Stimulated activated CD8-positive, alpha-beta memory T cell treated with anti-CD3 and anti-CD28 coated beads, Interleukin-7, amount 100 ng/mL, for 24 hours (primary cell): ENCODE measurements around the gene SCYGR4.
"Not testable (repeated sequence)": the region's sequence is repeated elsewhere in the genome, so short reads cannot be mapped to it uniquely, and the experiment has no call there.

Experiments used
- DNase-seq: peaks from one replicate; pipeline ENCODE4 v3.0.0-alpha.2; 2020; ENCODE audit warnings: low read depth

SCYGR4 gene, protein sequence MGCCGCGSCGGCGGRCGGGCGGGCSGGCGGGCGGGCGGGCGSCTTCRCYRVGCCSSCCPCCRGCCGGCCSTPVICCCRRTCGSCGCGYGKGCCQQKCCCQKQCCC

DNA sequence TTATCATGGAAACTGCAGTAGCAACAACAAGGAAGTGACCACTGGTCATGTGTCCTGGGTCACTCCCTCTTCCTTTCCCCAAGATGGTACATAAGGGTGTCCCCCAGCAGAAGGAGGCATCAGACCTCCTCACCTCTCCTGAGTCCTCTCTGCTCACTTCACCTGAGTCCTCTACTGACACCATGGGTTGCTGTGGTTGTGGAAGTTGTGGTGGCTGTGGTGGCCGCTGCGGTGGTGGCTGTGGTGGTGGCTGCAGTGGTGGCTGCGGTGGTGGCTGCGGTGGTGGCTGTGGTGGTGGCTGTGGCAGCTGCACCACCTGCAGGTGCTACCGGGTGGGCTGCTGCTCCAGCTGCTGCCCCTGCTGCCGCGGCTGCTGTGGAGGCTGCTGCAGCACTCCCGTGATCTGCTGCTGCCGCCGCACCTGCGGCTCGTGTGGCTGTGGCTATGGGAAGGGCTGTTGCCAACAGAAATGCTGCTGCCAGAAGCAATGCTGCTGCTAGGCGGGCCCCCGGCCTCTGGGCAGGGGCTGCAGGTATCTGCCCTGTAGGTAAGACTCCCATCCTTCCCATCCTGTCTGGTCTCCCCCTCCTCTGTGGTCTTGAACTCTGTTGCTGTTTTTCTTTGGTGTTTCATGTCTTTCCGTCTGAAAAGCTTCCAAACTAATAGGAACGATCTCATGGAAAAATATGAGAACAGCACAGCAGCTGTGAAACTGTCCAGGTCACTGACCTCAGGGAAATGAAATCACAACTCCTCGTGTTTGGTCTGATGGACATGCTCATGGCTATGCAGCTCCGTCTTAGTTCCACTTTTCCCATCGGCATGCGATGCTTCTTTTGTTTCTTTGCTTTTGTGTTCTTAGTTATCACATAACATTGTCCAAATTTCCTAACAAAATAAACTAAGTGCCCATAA, at the start of gene SCYGR4:
SCYGR4 (plus strand) TSS at position 183 of the 915 bp plus-strand sequence; CDS start at position 183, 0 bp downstream.
- DNase-seq = no peak

DNA sequence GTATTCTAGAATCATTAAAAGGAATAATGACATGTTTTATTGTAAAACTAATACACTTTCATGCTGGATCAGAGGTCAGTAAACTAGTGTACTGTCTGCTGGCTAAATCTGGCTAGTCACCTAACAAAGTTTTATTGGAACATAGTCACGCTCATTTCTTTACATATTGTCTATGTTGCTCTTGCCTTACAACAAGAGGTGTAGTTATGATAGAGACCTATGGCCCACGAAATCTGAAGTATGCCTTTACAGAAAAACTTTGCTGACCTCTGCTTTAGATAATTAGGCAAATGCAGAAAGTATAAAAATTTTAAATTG, 48.5 kb upstream of the SCYGR4 start:
- no peak for DNase-seq

DNA sequence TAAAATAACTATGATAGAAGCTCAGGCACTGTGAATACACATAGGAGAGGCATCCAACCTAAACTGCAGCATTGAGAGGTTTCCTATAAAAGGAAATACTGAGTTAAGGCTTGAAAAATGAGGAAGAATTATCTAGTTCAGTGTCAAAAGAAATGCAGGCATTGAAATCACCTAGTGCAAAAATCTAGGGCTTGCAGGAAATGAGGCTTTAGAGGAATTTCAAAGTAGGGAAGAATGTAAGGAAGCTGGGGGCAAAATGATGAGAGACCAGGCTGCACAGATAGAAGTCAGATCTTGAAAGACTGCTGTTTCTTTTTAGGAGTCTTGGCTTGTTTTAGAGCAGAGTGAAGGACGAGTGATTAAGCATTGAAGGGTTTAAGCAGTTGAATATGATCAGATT, 46.7 kb upstream of the SCYGR4 start:
- DNase-seq = no peak

DNA sequence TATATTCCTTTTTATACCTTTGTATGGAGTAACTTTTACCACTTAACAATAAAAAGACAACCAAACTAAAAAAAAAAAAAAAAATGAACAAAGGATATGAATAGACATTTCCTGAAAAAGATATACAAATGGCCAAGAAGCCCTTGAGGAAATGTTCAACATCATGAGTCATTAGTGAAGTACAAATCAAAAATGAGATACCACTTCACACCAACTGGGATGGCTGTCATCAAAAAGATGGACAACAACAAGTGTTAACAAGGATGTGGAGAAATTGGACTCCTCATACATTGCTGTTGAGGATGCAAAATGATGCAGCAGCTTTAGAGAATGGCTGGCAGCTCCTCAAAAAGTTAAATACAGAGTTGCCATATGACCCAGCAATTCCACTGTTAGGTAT, 41.2 kb upstream of the SCYGR4 start:
- no peak for DNase-seq

DNA sequence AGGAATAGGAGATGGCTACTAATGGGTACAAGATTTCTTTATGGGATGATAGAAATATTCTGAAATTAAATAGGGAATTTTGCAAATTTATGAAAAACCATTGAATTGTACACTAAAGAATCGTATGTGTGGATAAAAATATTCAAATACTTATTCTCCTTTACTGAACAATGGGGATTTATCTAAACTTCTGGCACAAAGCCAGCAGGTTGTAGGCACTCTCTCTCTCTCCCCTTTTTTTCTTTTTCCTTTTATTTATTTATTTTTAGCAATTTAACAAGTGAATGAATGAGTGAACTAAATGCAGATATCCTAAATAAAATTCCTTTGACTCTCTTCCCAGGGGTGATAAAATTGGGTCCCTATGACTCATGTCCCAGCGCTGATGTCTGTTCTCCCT, 40.5 kb upstream of the SCYGR4 start:
- no peak for DNase-seq

DNA sequence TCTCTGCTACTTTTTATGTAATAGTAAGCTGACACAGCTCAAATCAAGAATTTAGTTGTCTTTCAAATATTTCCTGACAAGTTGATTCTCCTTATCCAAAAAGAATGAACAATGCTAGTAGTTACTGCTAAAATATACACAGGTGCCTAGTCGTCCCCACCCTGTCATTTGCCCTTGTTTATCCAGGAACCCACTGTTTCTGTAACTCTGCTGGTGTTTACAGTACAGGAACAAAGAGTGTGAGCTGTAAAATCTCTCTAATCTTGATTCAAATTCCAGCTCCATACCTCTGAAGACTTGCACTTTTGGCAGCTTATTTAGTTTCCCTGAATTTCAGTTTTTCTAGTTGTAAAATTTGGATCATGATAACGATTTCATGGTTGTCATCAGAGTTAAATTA, 39.7 kb upstream of the SCYGR4 start:
- no peak for DNase-seq

DNA sequence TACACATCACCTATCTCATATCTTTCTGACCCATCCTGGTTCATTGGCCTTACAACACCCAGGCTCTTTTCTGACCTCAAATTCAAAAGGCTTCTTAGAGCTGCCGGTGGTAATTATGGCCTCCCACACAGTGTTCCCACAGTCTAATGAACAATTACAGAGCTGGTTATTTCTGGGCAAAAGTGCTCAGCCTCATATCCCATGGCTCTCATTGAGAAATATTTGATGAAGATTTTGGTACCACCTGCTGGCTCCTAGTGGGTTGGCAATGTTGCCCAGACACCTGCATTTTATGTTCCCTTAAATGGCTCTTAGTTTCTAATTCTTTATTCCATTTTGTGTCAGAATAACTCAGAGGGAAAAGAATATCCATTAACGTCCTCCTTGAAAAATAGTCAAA, 38.7 kb upstream of the SCYGR4 start:
- no peak for DNase-seq

DNA sequence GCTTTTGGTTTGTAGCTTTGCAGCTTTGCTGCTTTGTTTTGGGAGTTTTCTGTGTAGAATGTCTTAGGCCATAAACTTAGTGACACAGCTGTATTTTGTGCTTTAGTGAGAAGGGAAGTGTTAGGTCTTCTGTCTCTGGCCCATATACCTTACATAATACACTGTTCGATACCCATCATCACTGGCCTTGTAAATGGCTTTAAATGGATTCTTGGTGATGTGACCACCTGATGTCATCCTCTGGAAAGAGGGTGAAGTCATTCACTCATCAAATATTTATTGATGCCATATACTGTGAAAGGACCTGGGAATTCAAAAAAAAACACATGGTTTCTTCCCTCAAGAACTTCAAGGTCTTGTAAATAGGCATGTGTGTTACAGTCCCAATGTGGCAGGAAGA, 37.5 kb upstream of the SCYGR4 start:
- no peak for DNase-seq

DNA sequence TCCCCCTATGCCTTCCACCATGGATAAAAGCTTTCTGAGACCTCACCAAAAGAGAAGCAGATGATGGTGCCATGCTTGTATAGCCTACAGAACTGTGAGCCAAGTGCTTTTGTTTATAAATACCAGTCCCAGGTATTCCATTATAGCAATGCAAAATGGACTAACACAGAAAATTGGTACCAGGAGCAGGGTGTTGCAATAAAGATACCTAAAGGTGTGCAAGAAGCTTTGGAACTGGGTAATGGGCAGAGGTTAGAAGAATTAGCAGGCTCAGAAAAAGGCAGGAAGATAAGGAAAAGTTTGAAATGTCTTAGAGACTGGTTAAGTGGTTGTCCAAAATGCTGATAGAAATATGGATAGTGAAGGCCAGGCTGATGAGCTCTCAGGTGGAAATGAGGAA, 34.9 kb upstream of the SCYGR4 start:
- no peak for DNase-seq

DNA sequence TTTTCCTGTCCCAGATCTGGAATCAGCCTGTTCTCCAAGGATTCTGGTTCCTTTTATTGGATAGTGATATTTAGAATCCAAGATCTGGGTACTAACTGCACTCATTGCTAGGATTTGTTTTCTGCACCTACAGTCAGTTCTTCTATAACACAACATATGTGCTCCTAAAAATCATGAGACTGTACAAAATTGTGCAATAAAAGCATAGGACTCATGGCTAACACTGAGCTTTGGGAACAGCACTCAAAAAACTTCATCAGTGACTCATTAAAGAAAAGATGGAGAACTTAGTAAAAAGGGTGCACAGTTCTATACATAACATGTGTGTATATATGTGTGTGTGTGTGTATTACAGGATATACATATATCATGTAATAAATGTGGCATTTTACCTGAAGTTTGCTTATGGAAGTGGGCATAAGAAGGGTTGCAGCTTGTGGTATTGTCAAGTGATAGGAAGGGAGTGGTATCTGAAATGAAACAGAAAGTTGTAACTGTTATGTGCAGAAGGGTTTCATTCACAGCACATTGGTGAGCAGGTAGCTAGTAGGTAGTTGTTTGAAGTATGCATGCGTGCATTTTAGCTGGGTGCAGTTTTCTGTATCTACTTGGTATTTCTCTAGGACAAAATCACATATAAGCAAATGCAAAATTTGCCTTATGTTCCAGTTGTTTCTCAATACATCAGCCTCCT, 24.5 kb upstream of the SCYGR4 start:
- DNase-seq = no peak

DNA sequence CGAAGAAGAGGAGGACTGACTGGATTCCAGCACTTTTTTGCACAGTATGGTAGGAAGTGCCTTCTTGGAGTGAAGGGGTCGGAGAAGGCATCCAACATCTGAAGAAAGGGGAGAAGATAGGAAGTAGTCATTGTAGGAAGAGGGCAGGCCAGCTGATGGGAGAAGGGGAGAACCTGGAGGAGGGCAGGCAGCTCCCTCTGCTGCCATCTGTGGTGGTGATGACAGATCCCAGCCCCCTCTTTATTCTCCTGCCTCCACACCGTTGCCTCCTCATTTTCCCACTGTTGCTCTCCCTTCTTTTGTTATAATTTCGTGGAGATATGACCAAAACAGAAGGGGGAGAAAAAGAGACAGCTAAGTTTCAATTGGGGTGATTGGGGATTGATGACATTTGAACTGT, 21.5 kb upstream of the SCYGR4 start:
- no peak for DNase-seq

DNA sequence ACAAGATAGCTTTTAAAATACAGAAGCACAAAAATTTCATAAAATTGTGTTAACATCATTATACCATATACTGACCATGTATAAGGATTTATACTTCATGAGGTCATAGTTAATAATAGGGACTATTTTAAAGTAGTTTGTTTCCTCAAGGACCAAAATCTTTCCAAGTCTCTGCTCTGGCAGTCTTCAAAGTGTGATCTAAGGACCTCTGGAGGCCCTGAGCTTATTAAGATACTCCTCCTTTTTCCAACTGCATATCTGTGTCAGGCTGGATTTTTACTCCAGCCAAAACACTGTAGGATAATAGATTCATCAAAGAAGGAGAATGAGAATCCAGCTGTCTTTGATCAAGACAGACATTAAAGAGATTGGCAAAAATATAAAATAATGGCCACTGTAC, 20.3 kb upstream of the SCYGR4 start:
- no peak for DNase-seq

DNA sequence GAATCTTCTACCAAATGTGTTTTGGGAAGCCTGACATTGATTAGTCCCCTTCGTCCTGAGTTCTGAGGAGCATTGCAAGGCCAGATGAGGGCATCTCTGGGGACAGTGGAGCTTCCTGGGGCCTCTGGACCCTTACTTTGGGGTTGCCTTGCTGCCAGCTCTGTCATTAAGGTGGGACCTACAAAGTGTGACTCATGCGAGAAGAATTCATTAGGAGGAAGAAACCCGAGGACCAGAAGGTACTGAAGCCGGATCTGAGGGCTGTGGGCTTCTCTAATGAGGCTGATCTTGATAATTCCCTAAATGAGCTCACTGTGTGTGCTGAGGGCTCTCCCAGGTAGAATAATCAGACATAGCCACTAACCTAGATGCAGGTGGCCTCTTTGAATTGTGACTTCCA, 19.3 kb upstream of the SCYGR4 start:
- no peak for DNase-seq

DNA sequence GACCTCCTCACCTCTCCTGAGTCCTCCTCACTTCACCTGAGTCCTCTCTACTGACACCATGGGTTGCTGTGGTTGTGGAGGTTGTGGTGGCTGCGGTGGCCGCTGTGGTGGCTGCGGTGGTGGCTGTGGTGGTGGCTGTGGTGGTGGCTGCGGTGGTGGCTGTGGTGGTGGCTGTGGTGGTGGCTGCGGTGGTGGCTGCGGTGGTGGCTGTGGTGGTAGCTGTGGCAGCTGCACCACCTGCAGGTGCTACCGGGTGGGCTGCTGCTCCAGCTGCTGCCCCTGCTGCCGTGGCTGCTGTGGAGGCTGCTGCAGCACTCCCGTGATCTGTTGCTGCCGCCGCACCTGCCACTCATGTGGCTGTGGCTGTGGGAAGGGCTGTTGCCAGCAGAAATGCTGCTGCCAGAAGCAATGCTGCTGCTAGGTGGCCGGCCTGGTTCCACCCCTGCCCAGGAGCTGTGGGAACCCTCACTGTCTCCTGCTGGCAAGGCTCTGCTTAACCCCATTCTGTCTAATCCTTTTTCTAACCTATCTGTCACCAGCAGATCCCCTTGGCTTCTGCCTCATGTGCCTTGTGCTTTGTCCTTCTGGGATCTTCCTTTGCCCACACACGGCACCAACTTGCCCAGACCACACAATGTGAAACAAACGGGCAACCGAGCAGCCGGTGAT, 18.3 kb upstream of the SCYGR4 start, which contains the start of gene SCYGR2:
SCYGR2 (plus strand) TSS at position 59 of the 669 bp plus-strand sequence; CDS start at position 59, 0 bp downstream.
- not testable (repeated sequence) for DNase-seq

DNA sequence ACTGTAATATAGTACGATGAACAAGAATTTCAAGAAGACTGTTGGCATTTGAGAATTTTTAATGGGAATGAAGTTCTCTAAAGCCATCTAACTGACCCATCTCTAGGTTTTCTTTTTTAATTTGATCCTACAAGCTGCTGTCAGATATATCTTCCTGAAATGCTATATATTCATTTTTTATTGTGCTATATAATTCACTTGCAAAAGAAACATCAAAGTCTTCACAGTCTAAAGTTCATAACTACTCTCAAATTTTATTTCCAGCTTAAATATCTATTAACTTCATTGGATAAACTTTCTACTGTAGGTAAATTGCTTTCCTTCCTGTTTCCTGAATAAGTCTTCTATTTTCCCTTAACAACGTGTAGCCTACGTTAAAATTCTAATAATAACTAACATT, 14.9 kb upstream of the SCYGR4 start:
- DNase-seq = no peak

DNA sequence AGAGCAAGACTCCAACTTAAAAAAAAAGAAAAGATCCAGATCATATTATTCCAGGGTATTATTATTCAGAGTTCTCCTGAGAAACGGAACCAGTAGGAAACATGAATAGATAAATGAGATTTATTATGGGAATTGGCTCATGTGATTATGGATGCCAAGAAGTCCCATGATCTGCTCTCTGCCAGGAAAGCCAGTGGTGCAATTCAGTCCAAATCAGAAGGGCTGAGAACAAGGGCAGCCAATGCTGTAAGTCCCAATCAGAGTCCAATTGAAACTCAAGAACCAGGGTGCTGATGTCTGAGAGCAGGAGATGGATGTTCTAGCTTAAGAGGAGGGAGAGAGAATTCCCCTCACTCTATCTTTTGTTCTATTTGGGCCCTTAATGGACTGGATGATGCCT, 10.8 kb upstream of the SCYGR4 start:
- DNase-seq = no peak

DNA sequence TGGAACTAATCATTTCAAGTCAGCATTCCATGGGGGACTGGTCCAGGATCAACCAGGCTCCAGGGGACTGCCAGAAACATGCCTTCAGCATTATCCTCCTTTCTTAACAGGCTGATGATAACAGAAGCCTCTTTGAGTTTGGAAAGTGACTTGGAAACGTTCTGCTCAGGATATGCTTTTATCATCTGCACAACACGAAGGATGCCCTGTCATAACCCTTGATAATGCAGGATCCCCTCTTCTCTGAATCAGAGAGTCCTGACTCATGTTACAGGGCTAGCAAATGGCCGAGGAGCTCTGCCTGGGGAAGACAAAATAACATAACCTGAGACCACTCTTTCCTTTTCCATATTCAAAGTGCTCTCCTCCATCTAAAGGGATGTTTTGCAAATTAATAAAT, 9.4 kb upstream of the SCYGR4 start:
- DNase-seq = no peak

DNA sequence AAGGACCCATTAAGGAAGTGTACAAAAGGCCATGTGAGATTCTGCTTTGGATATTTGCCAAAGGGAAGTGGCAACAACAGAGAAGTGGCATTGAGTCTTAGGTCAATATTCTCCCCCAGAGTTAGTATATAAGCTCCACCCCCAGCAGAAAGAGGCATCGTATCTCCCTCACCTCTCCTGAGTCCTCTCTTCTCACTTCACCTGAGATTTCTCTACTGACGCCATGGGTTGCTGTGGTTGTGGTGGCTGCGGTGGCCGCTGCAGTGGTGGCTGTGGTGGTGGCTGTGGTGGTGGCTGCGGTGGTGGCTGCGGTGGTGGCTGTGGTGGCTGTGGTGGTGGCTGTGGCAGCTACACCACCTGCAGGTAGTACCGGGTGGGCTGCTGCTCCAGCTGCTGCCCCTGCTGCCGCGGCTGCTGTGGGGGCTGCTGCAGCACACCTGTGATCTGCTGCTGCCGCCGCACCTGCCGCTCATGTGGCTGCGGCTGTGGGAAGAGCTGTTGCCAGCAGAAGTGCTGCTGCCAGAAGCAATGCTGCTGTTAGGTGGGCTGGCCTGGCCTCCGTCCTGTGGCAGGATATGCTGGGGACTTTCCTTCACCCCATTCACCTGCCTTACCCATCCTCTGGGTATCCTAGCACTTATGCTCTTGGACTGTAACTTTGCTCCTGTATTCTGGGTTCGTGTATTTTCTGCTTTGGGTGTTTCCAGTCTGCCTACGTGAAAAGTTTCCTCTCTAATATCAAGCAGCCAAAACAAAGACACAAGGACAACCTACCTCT, 8.5 kb upstream of the SCYGR4 start:
- no peak for DNase-seq

DNA sequence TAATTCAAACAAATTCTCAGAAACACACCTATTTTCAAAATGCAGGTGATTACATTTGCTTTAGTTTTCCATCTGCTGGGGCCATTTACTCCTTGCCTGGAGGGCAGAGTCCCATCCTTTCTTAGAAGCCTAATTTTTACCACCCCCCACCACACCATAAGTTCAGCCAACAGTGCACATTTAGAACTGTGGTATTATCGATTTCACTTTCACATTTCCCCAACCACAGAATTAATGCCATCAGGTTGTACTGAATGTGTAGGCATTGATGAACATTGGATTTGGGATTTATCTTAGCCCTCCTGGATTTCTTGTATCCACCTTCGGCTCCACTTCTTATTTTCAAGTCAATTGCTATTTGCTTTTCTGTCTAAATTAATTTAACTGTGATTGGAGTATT, 7.2 kb upstream of the SCYGR4 start:
- no peak for DNase-seq

DNA sequence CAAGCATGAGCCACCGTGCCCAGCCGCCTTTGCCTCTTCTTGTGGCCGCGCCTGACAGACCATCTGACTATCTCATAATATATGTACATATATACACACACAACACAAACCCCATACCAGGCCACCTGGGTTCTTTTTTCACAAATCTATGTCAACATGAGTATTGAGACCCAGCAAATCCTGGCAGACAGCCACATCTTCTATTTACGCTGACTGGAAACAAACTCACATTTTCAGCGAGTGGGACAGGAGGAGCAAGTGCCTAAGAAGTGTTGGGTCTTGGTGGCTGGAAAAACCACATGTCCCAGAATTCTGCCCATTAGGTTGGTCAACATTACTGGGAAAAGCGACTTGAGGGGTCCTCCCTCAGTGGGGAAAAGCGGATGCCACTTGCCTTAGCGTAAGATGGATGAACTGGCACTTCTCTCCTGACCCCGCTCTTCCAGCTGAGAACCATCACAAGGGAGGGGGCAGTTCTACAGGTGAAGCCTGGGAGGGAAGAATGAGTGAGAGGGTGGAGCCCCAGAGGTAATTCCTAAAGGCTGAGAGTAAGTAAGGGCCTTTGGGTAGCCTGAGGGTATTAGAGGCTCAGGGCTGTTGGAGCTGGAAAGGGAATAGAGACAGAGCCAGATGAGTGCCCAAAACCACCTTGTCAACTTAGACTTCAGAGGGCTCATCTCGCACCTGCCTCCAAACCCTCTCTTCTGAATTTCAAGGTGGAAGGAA, 4.6 kb upstream of the SCYGR4 start:
- DNase-seq = no peak

DNA sequence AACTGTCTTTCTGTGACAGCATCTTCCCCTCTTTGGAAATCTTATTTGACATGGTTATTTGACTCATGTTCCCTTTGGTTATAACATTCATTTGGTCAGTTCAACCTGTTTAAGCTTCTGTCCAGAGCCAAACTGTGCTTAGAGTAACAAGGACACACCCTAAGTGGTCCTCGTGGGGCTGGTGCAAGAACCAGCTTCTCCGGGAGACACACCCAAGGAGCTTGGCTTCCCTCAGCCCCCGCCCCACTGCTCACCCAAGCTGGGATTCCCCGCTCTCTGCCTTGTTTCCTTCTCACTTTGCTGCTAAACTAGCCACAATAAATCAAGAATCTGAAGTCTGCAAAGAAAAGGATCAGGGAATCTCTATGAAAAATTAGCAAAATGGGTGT, 4.0 kb upstream of the SCYGR4 start:
- no peak for DNase-seq
